Stimulated activated CD4-positive, alpha-beta T cell treated with anti-CD3 and anti-CD28 coated beads, Interleukin-1b, Interleukin-23, amount 100 ng/mL, for 48 hours (primary cell): Measurements from ENCODE around the gene KCNK10.

ENCODE experiments used
- DNase-seq: peaks from one replicate; pipeline ENCODE4 v3.0.0-alpha.2; 2020

KCNK10 gene, protein sequence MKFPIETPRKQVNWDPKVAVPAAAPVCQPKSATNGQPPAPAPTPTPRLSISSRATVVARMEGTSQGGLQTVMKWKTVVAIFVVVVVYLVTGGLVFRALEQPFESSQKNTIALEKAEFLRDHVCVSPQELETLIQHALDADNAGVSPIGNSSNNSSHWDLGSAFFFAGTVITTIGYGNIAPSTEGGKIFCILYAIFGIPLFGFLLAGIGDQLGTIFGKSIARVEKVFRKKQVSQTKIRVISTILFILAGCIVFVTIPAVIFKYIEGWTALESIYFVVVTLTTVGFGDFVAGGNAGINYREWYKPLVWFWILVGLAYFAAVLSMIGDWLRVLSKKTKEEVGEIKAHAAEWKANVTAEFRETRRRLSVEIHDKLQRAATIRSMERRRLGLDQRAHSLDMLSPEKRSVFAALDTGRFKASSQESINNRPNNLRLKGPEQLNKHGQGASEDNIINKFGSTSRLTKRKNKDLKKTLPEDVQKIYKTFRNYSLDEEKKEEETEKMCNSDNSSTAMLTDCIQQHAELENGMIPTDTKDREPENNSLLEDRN

DNA sequence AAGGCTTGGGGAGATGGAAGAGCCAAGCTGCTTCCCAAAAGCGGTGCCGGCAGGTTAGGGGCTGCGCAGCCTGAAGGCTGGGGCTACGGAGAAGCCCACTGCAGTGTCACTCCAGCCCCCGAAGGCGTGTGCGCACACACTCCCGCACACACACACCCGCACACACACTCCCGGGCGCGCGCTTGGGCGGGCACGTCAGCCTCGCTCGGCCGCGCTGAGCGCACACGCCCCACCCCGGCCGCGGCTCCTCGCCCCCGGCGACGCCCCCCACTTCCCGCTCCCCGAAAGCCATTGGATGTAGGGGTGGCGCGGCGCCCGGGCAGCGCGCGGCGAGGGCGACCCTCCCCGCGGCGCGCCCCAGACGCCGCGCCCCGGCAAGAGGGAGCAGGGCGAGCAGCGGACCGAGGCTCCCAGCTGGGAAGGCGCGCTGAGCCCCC is at the start of gene KCNK10:
Gene KCNK10 (minus strand): TSS at position 184 of the 437 bp plus-strand sequence. CDS start 471 bp downstream, outside the sequence.
- no peak for DNase-seq

DNA sequence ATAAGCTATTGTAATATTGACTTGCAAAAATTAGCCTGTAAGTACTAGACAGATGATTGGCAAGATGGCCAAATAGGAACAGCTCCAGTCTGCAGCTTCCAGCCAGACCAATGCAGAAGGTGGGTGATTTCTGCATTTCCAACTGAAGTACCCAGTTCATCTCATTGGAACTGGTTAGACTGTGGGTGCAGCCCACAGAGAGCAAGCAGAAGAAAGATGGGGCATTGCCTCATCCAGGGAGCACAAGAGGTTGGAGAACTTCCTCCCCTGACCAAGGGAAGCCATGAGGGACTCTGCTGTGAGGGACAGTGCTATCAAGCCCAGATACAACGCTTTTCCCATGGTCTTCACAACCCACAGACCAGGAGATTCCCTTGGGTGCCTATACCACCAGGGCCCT is 46.4 kb upstream of the KCNK10 start:
- no peak for DNase-seq

DNA sequence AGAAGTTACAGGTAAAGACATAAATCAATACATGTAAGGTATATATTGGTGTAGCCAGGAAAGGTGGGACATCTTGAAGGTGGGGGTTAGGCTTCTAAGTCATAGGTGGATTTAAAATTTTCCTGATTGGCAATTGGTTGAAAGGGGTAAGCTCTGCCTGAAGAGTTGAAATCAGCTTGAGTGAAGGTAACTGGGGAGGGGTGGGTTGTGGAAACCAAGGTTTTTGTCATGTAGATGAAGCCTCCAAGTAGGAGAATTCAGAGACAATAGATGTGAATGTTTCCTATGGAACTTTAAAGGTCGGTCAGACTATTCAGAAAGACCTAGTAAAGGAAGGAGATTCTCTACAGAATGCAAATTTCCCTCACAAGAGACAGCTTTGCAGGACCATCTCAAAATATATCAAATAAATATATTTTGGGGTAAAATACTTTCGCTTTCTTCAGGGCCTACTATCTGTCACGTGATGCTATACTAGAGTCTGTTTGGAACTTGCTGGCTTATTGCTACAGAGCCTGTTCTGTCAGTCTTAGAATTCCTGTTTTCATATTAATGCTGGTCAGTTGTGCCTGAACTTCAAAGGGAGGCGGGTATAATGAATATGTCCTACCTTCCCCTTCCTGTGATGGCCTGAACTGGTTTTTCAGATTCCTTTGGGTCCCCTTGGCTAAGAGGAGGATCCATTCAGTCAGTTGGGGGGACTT is 41.8 kb upstream of the KCNK10 start:
- DNase-seq: no peak

DNA sequence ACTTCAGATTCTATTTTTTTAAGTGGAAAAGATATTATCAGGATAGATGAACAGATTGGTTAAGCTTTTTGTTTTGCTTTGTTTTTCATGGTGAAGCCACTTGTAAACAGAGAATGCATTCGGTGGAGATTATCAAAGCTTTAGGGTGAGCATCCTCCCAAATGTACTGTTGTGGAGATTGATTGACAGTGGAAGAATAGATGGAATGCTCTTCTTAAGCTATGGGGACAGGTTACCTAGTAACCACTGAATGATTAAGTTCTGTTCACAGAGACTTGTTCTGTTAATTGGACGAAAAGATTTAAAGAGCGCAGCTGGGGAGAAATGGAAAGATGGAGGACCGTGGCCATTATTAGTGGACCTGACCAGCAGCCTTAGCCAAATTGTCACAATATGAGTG is 40.6 kb upstream of the KCNK10 start:
- DNase-seq: no peak

DNA sequence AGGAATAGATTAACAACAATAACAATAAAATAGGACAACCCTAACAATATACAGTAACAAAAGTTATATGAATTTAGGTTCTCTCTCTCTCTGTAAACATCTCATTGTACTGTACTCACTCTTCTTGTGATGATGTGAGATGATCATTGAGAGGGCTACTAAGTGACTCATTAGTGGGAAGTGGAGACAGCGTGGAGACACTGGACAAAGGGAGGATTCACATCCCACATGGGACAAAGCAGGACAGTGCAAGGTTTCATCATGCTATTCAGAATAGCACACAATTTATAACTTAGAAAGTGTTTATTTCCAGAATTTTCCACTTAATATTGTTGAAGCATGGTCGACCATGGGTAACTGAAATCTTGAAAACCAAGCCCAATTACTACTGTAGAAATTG is 36.4 kb upstream of the KCNK10 start:
- no peak for DNase-seq

DNA sequence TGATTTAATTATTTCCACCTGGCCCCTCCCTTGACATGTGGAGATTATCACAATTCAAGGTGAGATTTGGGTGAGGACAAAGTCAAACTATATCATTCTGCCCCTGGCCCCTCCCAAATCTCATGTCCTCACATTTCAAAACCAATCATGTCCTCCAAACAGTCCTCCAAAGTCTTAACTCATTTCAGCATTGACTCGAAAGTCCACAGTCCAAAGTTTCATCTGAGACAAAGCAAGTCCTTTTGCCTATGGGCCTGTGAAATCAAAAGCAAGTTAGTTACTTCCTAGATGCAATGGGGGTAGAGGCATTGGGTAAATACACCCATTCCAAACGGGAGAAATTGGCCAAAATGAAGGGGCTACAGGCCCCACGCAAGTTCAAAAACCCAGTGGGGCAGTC is 31.3 kb upstream of the KCNK10 start:
- DNase-seq: no peak

DNA sequence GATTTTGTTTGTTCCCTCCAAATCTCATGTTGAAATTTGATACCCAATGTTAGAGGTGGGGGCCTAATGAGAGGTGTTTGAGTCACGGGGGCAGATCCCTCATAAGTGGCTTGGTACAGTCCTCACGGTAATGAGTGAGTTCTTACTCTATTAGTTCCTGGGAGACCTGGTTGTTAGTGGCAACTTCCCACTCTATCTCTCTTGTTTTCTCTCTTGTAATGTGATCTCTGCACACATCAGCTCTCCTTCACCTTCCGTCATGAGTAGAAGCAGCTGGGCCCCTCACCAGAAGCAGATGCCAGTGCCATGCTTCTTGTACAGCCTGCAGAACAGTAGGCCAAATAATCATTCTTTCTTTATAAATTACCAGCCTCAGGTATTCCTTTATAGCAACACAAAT is 29.6 kb upstream of the KCNK10 start:
- DNase-seq: no peak

DNA sequence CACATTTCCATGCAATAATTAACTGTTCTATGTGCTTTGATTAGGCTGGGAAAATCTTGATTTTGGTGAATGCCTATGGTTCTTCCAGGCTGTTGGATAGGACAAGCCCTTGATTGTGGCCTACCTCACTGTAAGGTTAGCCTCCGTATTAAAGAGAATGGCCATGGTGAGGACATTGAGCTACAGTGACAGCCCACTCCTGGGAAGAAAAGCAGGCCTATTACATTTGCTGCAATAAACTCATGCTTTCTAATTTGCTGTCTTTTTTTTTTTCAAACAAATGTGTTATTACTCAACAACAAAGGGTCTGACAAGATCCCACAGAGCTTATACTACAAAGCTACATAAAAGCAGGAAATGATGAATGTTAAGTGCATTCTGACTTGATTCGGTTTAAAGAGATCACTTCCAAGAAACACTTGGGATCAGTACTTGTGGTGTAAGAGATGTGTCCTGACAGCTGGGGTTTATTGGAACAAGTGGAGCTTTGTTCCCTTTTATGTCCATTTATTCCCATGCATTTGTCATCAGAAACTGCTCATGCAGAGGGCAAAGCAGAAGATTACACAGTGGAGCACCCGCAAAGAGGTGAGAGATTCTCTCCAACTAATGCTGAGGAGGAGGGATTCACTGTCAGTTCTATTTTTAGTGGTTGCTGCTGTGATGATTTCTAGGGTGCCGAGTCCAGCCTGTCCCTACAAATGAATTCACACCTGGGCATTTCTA is 29.1 kb upstream of the KCNK10 start:
- DNase-seq: no peak

DNA sequence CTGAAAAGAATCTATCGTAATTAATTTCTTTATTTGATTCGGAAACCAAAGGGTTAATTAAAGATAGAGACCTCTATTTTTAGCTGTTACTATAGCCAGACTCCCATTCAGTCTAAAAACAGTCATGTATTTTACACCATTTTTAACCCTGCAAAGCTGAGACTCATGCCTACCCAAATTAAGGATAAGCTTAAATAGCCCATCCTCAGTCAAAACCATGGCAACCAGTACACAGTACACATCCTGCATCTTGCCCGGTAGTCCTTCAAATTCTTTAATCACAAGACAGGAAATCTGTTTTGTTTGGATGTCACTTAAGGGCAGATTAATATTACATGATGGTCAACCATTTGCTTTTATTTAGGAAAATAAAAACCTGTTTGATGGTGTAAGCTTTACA is 25.5 kb upstream of the KCNK10 start:
- no peak for DNase-seq

DNA sequence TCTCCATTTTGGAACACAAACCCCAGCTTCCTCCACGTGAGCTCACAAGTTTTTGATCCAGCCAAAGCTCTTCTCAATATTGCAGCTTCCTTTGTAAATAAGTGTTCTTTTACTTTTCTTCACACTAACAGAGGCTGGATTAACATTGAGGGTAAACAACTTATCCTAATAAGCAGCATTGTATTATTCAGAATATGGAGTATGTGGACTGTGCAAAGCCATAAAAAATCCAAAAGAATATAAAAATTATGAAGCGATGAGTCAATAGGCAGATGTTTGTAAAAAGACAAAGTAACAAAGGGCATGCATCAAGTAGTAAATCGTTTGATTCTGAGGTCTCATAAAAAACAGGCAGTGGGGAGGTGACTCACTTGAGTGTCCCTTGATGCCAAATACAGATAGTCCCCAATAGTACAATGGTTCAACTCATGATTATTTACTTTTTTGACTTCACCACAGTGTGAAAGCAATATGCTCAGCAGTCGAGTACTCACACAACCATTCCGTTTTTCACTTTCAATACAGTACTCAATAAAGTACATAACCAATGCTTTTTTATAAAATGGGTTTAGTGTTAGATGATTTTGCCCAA is 23.1 kb upstream of the KCNK10 start:
- DNase-seq: no peak

DNA sequence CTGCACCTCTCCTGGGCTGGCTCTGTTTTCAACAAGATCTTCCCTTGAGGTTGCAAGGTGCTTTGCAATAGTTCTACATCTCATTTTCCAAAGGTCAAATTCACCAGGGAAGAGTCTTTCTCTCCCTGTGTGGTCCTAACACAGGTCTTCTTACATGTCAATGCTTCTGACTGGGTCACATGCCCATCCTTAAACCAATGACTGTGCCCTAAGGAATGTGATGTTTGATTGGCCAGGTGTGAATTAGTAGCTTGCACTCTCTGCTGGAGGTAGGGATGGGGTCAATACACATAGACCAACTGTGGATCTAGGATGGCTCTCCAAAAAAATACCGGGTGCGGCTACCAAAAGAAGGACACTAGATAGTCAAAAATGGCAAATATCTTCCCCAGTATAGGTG is 19.9 kb upstream of the KCNK10 start:
- no peak for DNase-seq

DNA sequence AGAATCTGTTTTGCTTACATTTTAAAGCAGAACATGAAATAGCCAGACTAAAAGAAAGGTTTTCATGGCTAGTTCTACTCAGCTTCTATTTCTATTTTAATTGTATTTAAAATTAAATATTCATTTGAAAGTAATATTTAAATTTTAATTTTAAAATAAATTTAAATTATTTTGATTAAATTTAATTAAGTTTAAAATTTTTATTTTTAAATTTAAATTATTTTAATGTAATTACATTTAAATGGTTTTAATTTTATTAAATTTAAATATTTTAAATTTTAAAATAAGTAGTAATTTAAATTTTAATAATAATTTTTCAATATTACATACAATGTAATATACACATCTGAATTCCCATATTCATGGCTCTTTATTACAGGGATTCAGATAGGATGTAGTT is 17.3 kb upstream of the KCNK10 start:
- DNase-seq: no peak

DNA sequence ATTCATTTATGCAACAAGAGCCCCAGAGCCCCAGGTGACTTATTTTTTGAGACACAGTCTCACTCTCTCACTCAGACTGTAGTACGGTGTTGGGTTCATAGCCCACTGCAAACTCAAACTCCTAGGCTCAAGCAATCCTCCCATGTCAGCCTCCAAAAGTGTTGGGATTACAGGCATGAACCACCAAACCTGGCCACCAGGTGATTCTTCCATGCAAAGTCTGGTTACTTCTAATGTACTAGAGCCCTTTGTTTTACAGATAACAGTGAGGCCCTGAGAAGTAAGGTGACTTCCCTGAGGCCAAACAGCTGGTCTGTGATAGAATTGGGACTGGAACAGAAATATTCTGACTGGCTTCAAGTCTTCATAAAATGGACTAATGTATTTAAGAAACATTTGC is 10.0 kb upstream of the KCNK10 start:
- no peak for DNase-seq

DNA sequence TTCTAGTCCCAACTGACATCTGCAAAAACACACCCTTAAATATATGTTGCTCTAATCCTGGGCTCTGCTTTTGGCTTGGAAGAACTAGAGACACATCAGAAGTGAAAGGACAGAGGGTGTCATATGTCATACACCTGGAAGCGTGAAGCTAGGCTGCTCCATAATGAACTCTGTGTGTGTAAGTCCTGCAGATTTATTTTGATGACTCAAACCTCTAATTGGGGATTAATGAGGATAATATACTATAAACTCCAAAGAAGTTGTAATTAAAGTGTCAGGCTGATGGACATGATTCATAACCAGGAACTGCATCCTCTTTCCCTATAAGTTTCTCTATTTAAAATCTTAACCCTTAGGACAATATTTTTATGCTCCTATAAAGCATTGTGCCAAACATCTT is 4.4 kb upstream of the KCNK10 start:
- no peak for DNase-seq

DNA sequence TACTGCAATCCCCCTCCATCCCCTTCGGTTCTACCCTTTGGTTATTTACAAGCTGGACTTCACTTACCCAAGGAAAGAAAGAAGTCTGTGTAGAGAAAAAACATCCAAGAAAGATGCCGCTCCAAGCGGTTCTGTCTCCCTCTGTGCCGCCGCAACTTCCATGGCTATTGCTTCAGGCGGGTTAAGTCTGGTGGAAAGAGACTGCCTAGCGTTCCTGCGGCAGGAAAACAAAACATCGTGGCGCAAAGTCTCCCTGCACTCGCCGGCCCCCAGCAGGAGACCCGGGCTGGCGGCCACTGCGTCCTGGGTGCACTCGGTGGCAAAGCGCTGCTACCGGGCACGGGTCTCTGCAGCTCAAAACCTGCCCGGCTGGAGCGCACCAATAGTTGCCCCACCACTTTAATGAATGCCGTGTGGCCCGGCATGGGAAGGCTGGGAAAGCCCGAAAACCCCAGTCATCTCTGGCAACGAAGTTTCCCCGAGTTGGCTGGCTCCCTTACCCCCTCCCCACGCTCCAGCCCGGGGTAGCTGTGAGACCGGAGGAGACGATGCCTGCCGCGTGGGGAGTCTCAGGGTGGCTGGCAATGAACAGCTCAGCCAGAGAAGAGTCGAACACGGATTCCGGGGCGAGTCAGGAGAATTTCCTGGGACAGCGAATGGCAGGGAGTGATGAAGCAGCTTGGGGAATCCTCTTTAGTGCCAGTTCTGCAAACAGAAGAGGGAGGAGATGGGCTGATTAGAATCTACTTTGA is 3.5 kb upstream of the KCNK10 start:
- no peak for DNase-seq

DNA sequence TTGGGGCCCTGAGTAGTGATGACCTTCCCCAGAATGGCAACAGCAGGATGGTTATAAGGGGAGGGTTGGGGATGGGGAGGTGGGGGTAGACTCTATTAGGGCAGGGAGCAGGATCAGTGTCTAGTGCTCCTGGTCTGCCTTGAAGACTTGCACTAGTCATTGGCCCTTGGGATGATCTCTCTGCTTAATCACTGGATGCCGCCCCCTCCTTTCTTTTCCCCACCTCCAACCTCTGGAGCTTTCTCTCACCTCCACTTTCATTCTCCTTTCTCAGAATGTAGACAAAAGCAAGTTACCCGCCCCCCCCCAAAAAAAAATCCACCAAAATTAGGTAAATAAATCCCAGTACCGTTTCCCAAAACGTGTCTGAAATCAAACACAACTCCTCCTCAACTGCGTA is 2.8 kb upstream of the KCNK10 start:
- DNase-seq: no peak

DNA sequence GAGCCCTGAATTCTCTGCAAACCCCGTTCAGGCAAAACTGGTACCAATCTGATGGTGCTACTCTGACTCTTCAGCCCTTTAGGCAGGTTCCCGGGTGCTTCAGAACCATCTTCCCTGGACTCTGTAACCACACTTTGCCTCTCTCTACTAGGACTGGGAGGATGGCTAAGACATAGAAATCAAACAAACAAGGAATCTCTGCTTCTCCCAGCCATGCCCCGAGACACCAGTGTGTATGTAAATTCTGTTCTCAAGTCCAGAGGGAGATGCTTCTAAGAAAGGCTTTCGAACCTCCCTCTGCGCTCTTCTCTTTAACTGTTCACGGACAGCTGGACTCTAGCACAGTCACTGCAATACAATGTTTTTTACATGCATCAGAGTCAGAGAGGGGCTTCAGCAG is 1.9 kb upstream of the KCNK10 start:
- no peak for DNase-seq

DNA sequence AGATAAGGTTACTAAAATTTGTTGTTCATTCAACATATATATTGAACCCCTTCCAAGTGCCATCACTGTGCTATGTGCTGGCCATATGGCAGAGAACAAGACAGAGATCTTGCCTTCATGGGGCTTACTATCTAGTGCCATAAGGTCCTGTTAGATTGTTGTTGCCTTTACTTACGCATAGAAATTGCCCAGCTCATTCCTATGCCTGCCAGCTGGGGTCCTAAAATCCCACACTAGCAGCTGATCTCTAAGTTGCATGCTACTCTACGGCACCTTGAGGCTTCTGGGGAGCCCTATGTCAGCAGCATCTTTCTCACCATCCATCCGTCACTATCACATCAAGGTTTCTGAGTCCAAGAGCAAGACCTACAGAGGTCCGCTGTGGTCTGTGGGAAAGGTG is 1.4 kb upstream of the KCNK10 start:
- DNase-seq: no peak

DNA sequence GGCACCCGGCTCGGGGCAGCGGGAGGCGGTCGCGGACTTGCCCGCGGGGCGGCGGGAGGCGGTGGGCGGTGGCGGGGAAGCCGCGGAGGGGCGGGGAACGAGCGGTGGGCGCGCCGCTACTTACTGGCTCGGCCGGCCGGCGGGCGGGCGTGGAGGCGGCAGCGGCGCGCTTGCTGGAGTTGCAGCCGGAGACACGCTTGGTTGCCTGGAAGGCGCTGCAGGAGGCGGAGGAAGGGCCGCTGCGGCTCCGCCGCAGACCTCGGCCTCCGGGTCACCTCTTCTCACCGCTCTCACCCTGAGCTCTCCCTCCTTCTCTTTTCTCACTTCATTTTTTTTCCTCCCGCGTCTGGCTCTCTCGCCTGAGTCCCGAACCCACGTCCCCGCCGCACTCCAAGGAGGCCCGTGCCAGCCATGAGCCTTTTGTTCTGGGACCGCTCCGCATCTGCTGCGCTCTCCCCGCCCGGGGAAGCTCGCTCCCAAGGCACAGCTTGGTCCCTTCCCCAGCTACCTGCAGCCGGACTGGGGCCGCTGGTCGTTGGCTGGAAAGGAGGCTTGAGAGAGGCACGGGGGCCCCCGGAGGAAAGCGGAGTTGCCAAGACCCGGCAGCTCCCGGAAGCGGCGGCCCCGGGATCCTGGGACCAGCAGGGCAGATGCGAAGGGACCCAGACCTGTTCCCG is 592 bp upstream of the KCNK10 start:
- DNase-seq: peak; percentile 2

DNA sequence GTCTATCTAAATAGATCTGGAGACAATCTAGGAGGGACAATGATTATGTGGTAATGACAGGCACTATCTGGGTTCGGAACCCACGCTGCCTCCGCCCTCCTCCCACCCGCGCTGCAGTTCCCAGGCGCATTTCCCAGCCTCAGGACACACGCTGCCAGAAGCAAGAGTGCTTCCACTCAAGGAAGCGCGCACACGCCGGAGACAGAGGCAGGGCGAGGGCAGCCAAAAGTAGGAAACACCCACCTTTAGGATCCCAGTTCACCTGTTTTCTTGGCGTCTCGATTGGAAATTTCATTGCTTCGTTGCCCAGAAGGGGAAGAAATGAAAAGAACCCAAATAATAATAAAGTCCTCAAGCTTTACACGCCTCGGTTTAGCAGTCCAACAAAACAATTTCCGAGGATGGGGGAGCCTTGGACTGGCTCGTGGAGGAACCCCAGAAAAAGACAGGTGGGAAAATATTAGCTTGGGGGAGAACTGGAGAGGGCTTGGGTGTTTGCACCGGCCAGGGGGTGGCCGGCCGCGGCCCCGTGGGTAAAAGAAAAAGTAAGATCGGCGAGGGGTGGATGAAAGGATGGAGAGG is 474 bp downstream of the KCNK10 start:
- DNase-seq: no peak
